WTC11 (cell line): ENCODE data around the gene TRAPPC3L. TPM values are rescaled to one million over a fixed set of nuclear protein-coding genes. Genes with fewer than 3 reads are reported as not detected.

ENCODE experiments used
- ATAC-seq: fragments of 200-7000 bp; cut with Tn5 transposase; 2 replicates; pipeline ENCODE4 v1.10.0; 2021; ENCODE audit warnings: mild to moderate bottlenecking, moderate library complexity
- CTCF ChIA-PET: fragments of 300-600 bp; sonication (Branson Sonifier 250); formaldehyde crosslinking; loops from one replicate; lab custom pipeline; 2021; ENCODE audit warnings: antibody characterized with exemption; lab: Charles Lee
- POLR2A ChIA-PET: fragments of 350-600 bp; sonication (Branson Sonifier 250); formaldehyde crosslinking; loops from one replicate; lab custom pipeline; 2021; ENCODE audit warnings: antibody characterized with exemption; lab: Charles Lee
- DNase-seq: peaks from one replicate; pipeline ENCODE4 v3.0.0; 2021; ENCODE audit warnings: low spot score
- H3K27ac Mint-ChIP-seq: 2 replicates; pipeline ENCODE4 v1.8.0; 2021; ENCODE audit warnings: mixed read lengths
- H3K27me3 Mint-ChIP-seq: 2 replicates; pipeline ENCODE4 v1.8.0; 2021; ENCODE audit warnings: low read depth, mild to moderate bottlenecking, moderate library complexity, mixed read lengths
- H3K36me3 Mint-ChIP-seq: 2 replicates; pipeline ENCODE4 v1.8.0; 2021; ENCODE audit warnings: mixed read lengths
- H3K4me1 Mint-ChIP-seq: 2 replicates; pipeline ENCODE4 v1.8.0; 2022; ENCODE audit warnings: mixed read lengths
- H3K4me3 Mint-ChIP-seq: 2 replicates; pipeline ENCODE4 v1.8.0; 2021; ENCODE audit warnings: mild to moderate bottlenecking, moderate library complexity, mixed read lengths
- H3K9me3 Mint-ChIP-seq: 2 replicates; pipeline ENCODE4 v1.8.0; 2021; ENCODE audit warnings: mixed read lengths
- AFF4 ChIP-seq: sonication (generic); formaldehyde crosslinking; IDR thresholded peaks from 2 replicates; pipeline ENCODE4 v1.8.1; 2023; ENCODE audit warnings: mild to moderate bottlenecking, missing genetic modification reagents, borderline replicate concordance
- ATF3 ChIP-seq: sonication (generic); formaldehyde crosslinking; conservative IDR thresholded peaks from 2 replicates; pipeline ENCODE4 v1.8.1; 2022; ENCODE audit warnings: mild to moderate bottlenecking, missing genetic modification reagents
- CREM ChIP-seq: sonication (generic); formaldehyde crosslinking; IDR thresholded peaks from 2 replicates; pipeline ENCODE4 v1.8.1; 2022; ENCODE audit warnings: mild to moderate bottlenecking, missing genetic modification reagents, moderate library complexity
- CTCF ChIP-seq: fragments of 200-600 bp; IDR thresholded peaks from 2 replicates; pipeline ENCODE4 v1.8.0; 2022; ENCODE audit warnings: antibody characterized with exemption
- E2F5 ChIP-seq: sonication (generic); formaldehyde crosslinking; IDR thresholded peaks from 2 replicates; pipeline ENCODE4 v1.8.1; 2022; ENCODE audit warnings: mild to moderate bottlenecking, moderate library complexity, missing genetic modification reagents
- EMX1 ChIP-seq: fragments of 250-450 bp; sonication (Bioruptor Pico); IDR thresholded peaks from 2 replicates; pipeline ENCODE4 v1.8.0; 2021; ENCODE audit warnings: mild to moderate bottlenecking
- ETV6 ChIP-seq: sonication (generic); formaldehyde crosslinking; IDR thresholded peaks from 2 replicates; pipeline ENCODE4 v1.8.1; 2022; ENCODE audit warnings: mild to moderate bottlenecking, missing genetic modification reagents
- FOXJ3 ChIP-seq: sonication (generic); formaldehyde crosslinking; IDR thresholded peaks from 2 replicates; pipeline ENCODE4 v1.9.0; 2021; ENCODE audit warnings: missing genetic modification reagents, mild to moderate bottlenecking, borderline replicate concordance
- GTF2I ChIP-seq: fragments of 250-450 bp; sonication (Bioruptor Pico); conservative IDR thresholded peaks from 2 replicates; pipeline ENCODE4 v1.4.0; 2021; ENCODE audit warnings: mild to moderate bottlenecking
- IRF1 ChIP-seq: sonication (generic); formaldehyde crosslinking; IDR thresholded peaks from 2 replicates; pipeline ENCODE4 v1.8.0; 2023; ENCODE audit warnings: missing genetic modification reagents
- JUN ChIP-seq: sonication (generic); formaldehyde crosslinking; IDR thresholded peaks from 2 replicates; pipeline ENCODE4 v1.8.0; 2023; ENCODE audit warnings: mild to moderate bottlenecking, missing genetic modification reagents
- MAX ChIP-seq: sonication (generic); formaldehyde crosslinking; IDR thresholded peaks from 2 replicates; pipeline ENCODE4 v1.8.0; 2022; ENCODE audit warnings: mild to moderate bottlenecking, missing genetic modification reagents
- NR1H2 ChIP-seq: sonication (generic); formaldehyde crosslinking; IDR thresholded peaks from 2 replicates; pipeline ENCODE4 v1.9.0; 2021; ENCODE audit warnings: mild to moderate bottlenecking, moderate library complexity, missing genetic modification reagents
- PRRX2 ChIP-seq: fragments of 250-450 bp; sonication (Bioruptor Pico); IDR thresholded peaks from 2 replicates; pipeline ENCODE4 v1.8.0; 2021; ENCODE audit warnings: mild to moderate bottlenecking
- SP1 ChIP-seq: sonication (generic); formaldehyde crosslinking; conservative IDR thresholded peaks from 2 replicates; pipeline ENCODE4 v1.8.1; 2022; ENCODE audit warnings: missing genetic modification reagents
- TP53 ChIP-seq: sonication (generic); formaldehyde crosslinking; IDR thresholded peaks from 2 replicates; pipeline ENCODE4 v1.8.1; 2023; ENCODE audit warnings: mild to moderate bottlenecking, missing genetic modification reagents
- USF1 ChIP-seq: sonication (generic); formaldehyde crosslinking; IDR thresholded peaks from 2 replicates; pipeline ENCODE4 v1.8.0; 2022; ENCODE audit warnings: mild to moderate bottlenecking, missing genetic modification reagents
- USF2 ChIP-seq: sonication (generic); formaldehyde crosslinking; IDR thresholded peaks from 2 replicates; pipeline ENCODE4 v1.8.1; 2023; ENCODE audit warnings: mild to moderate bottlenecking, missing genetic modification reagents, moderate library complexity
- ZNF317 ChIP-seq: sonication (generic); formaldehyde crosslinking; IDR thresholded peaks from 2 replicates; pipeline ENCODE4 v1.8.1; 2023; ENCODE audit warnings: low read depth, mild to moderate bottlenecking, moderate library complexity, missing genetic modification reagents, borderline replicate concordance
- ZNF396 ChIP-seq: fragments of 250-450 bp; sonication (Bioruptor Pico); IDR thresholded peaks from 2 replicates; pipeline ENCODE4 v1.8.0; 2021; ENCODE audit warnings: mild to moderate bottlenecking, moderate library complexity, borderline replicate concordance
- ZSCAN18 ChIP-seq: fragments of 250-450 bp; sonication (Bioruptor Pico); IDR thresholded peaks from 2 replicates; pipeline ENCODE4 v2.1.2; 2022; ENCODE audit warnings: mild to moderate bottlenecking, moderate library complexity
- total RNA-seq: library from RNA; stranded (reverse); gene quantifications from 3 replicates; pipeline ENCODE4 v1.2.3, GENCODE V29; 2021

Gene TRAPPC3L
- total RNA-seq, 1 experiment from 2014 or later = not detected

GRCh38 chr6:116536216-116536621 lies 9.3 kb downstream of the TRAPPC3L start:
- no peak for DNase-seq
- TF ChIP-seq EMX1 (CRISPR knock-in tag) (no peak), CTCF (peak; percentile 57)
- H3K4me3 Mint-ChIP-seq = no peak overlapping the region
- peak; percentile 33 for ATAC-seq
- no peak overlapping the region for H3K27ac Mint-ChIP-seq
- H3K4me1 Mint-ChIP-seq = peaks cover 23% of the 10 kb centered on the region
- ChIA-PET CTCF (interaction anchor here (1.2 to 3.8 kb wide), 4 partner anchors 25 to 268 kb away, joined by 4 to 65 read pairs (median 34); partner anchors contain the start of gene CALHM5), POLR2A (no interaction called here)
- H3K9me3 Mint-ChIP-seq = no peaks in the 10 kb centered on the region
- no peaks in the 10 kb centered on the region for H3K27me3 Mint-ChIP-seq
- no peaks in the 10 kb centered on the region for H3K36me3 Mint-ChIP-seq

GRCh38 chr6:116535109-116535508 lies 10.4 kb downstream of the TRAPPC3L start:
- CTCF ChIA-PET = interaction anchor here (0.7 to 3.8 kb wide), 9 partner anchors 19 to 317 kb away, joined by 3 to 65 read pairs (median 6); partner anchors contain the start of genes CALHM4, CALHM5 and TSPYL1

More at GRCh38 chr6:116535109-116535508, 10.4 kb downstream of the TRAPPC3L start:
- H3K27ac Mint-ChIP-seq = no peak overlapping the region
- POLR2A ChIA-PET = no interaction called here
- no peak overlapping the region for H3K4me3 Mint-ChIP-seq
- TF ChIP-seq USF2 (CRISPR knock-in tag) (no peak), ATF3 (CRISPR knock-in tag) (no peak), ZNF317 (CRISPR knock-in tag) (no peak), AFF4 (no peak), ZSCAN18 (CRISPR knock-in tag) (no peak), ETV6 (CRISPR knock-in tag) (no peak), PRRX2 (no peak), MAX (CRISPR knock-in tag) (no peak), USF1 (CRISPR knock-in tag) (no peak), ZNF396 (CRISPR knock-in tag) (no peak), JUN (CRISPR knock-in tag) (no peak), CTCF (no peak), SP1 (CRISPR knock-in tag) (no peak), CREM (CRISPR knock-in tag) (no peak), TP53 (no peak), E2F5 (CRISPR knock-in tag) (no peak), FOXJ3 (CRISPR knock-in tag) (no peak), NR1H2 (no peak), GTF2I (CRISPR knock-in tag) (no peak), IRF1 (CRISPR knock-in tag) (no peak)
- no peaks in the 10 kb centered on the region for H3K27me3 Mint-ChIP-seq
- peaks cover 33% of the 10 kb centered on the region for H3K4me1 Mint-ChIP-seq
- DNase-seq (no peak), ATAC-seq (no peak)
- H3K9me3 Mint-ChIP-seq = no peaks in the 10 kb centered on the region
- no peaks in the 10 kb centered on the region for H3K36me3 Mint-ChIP-seq
